GM20431 (cell line): ENCODE results near the gene NDUFA7.
"Not testable (repeated sequence)": the region's sequence is repeated elsewhere in the genome, so short reads cannot be mapped to it uniquely, and the experiment has no call there.

Experiments used
- in situ Hi-C: fragments of 300-500 bp; cut with MseI, MboI; formaldehyde crosslinking; loops from one replicate; pipeline ENCODE4 v1.15.0; 2020; ENCODE audit warnings: low sequenced_read_pairs; ENCODE audit not compliant: unreplicated experiment

Gene NDUFA7

GRCh38 chr19:8342684-8343482, 21.7 kb upstream of the NDUFA7 start, which contains the start of gene KANK3:
Gene KANK3 (minus strand): TSS chr19:8343262. CDS start chr19:8337828, 5,434 bp downstream.
- in situ Hi-C loops = no loop called here

- in situ Hi-C loops = no loop called here
These were observed 21.1 kb upstream of the NDUFA7 start for GRCh38 chr19:8342316-8342683.

GRCh38 chr19:8341504-8341903, 20.3 kb upstream of the NDUFA7 start:
- in situ Hi-C loops = not testable (repeated sequence)

GRCh38 chr19:8340341-8341096, 19.3 kb upstream of the NDUFA7 start:
- in situ Hi-C loops = no loop called here

GRCh38 chr19:8338835-8339234, 17.7 kb upstream of the NDUFA7 start:
- in situ Hi-C loops = no loop called here

GRCh38 chr19:8337728-8338127, 16.6 kb upstream of the NDUFA7 start:
- in situ Hi-C loops = no loop called here

GRCh38 chr19:8336660-8337059, 15.5 kb upstream of the NDUFA7 start:
- in situ Hi-C loops = no loop called here

- in situ Hi-C loops = no loop called here
These were observed 14.9 kb upstream of the NDUFA7 start for GRCh38 chr19:8336072-8336569.

- in situ Hi-C loops = no loop called here
These were observed 14.3 kb upstream of the NDUFA7 start for GRCh38 chr19:8335343-8336071.

GRCh38 chr19:8334458-8335342, 13.5 kb upstream of the NDUFA7 start:
- in situ Hi-C loops = no loop called here

GRCh38 chr19:8333767-8334457, 12.7 kb upstream of the NDUFA7 start:
- in situ Hi-C loops = no loop called here

- in situ Hi-C loops = no loop called here
These were observed 12.0 kb upstream of the NDUFA7 start for GRCh38 chr19:8332976-8333766.

GRCh38 chr19:8331263-8331845, 10.2 kb upstream of the NDUFA7 start:
- in situ Hi-C loops = no loop called here

- in situ Hi-C loops = no loop called here
These were observed 8.8 kb upstream of the NDUFA7 start for GRCh38 chr19:8329996-8330395.

GRCh38 chr19:8325454-8325853, 4.3 kb upstream of the NDUFA7 start:
- in situ Hi-C loops = no loop called here

GRCh38 chr19:8324186-8325050, 3.2 kb upstream of the NDUFA7 start:
- in situ Hi-C loops = no loop called here

- in situ Hi-C loops = no loop called here
These were observed 2.6 kb upstream of the NDUFA7 start for GRCh38 chr19:8323781-8324185.
